ENCODE data around the gene UBR4.

Gene UBR4

GRCh38 chr1:19091196-19091953, 118.7 kb downstream of the UBR4 start:
- no peak for DNase-seq (ENCODE audit: low read depth)

GRCh38 chr1:19089524-19089923, 120.5 kb downstream of the UBR4 start:
- DNase-seq (ENCODE audit: low read depth), result no peak

GRCh38 chr1:19088717-19089442, 121.2 kb downstream of the UBR4 start:
- DNase-seq (ENCODE audit: low read depth), result no peak

- DNase-seq (ENCODE audit: low read depth), result no peak
Observed at GRCh38 chr1:19087737-19088594, 122.1 kb downstream of the UBR4 start.

- no peak for DNase-seq (ENCODE audit: low read depth)
Observed at GRCh38 chr1:19087017-19087736, 122.9 kb downstream of the UBR4 start.

GRCh38 chr1:19086176-19086875, 123.7 kb downstream of the UBR4 start:
- DNase-seq (ENCODE audit: low read depth), result no peak

- no peak for DNase-seq (ENCODE audit: low read depth)
Observed at GRCh38 chr1:19084206-19084738, 125.8 kb downstream of the UBR4 start.

- no peak for DNase-seq (ENCODE audit: low read depth)
Observed at GRCh38 chr1:19083081-19083480, 127.0 kb downstream of the UBR4 start.

- DNase-seq (ENCODE audit: low read depth), result peak; percentile 42
Observed at GRCh38 chr1:19081218-19081893, 128.7 kb downstream of the UBR4 start.

- DNase-seq (ENCODE audit: low read depth), result no peak
Observed at GRCh38 chr1:19080721-19081120, 129.3 kb downstream of the UBR4 start.

- no peak for DNase-seq (ENCODE audit: low read depth)
Observed at GRCh38 chr1:19079541-19080472, 130.3 kb downstream of the UBR4 start.

- no peak for DNase-seq (ENCODE audit: low read depth)
Observed at GRCh38 chr1:19078536-19078935, 131.5 kb downstream of the UBR4 start.

GRCh38 chr1:19076841-19077616, 133.0 kb downstream of the UBR4 start:
- no peak for DNase-seq (ENCODE audit: low read depth)

GRCh38 chr1:19074902-19075721, 135.0 kb downstream of the UBR4 start:
- no peak for DNase-seq (ENCODE audit: low read depth)

GRCh38 chr1:19074361-19074901, 135.6 kb downstream of the UBR4 start:
- no peak for DNase-seq (ENCODE audit: low read depth)

GRCh38 chr1:19073311-19074186, 136.5 kb downstream of the UBR4 start:
- DNase-seq (ENCODE audit: low read depth), result no peak

Measured in GM04504 (cell line).